GM12892 (cell line): ENCODE data around the gene SLC4A7.
"Not testable (repeated sequence)": the region's sequence is repeated elsewhere in the genome, so short reads cannot be mapped to it uniquely, and the experiment has no call there.

Source experiments
- DNase-seq: peaks from one replicate; pipeline ENCODE4 v3.0.0; 2011; ENCODE audit not compliant: insufficient read length
- FAIRE-seq: peaks from 2 replicates; lab custom pipeline; 2011; peaks lifted over from hg19 to GRCh38; lab: Jason Lieb, UNC
- POLR2A ChIP-seq: IDR thresholded peaks from 2 replicates; pipeline ENCODE4 v1.6.1; 2011; ENCODE audit warnings: low read depth, low read length, control low read depth
- POLR2AphosphoS5 ChIP-seq: IDR thresholded peaks from 2 replicates; pipeline ENCODE4 v1.6.1; 2011; ENCODE audit warnings: low read depth, low read length, control low read depth
- TAF1 ChIP-seq: IDR thresholded peaks from 2 replicates; pipeline ENCODE4 v1.6.1; 2011; ENCODE audit warnings: low read depth, mild to moderate bottlenecking, control low read depth, low read length, borderline replicate concordance

Gene SLC4A7

GRCh38 chr3:27451842-27452241 lies 32.3 kb downstream of the SLC4A7 start:
- DNase-seq: no peak
- no peak for FAIRE-seq
- TF ChIP-seq TAF1: no peak
- no peak for TF ChIP-seq POLR2A
- TF ChIP-seq POLR2AphosphoS5: no peak

DNA sequence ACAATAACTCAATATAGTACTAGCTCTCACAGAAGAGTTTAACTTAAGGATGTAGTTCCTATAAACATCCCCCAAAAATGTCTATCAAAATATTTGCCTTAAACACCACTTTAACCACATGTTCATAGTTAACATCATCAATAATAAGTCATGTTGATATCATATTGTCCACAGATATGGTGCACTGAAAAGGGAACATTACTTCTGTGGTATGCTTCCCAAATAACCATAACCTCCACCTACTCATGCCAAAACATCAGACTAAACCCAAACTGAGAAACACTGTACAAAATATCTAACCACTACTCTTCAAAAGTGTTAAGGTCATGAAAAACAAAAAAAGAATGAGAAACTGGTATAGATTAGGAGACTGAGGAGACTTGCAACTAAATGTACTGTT lies 32.9 kb downstream of the SLC4A7 start:
- no peak for FAIRE-seq
- no peak for DNase-seq
- TF ChIP-seq TAF1 (no peak), POLR2AphosphoS5 (no peak), POLR2A (no peak)

DNA sequence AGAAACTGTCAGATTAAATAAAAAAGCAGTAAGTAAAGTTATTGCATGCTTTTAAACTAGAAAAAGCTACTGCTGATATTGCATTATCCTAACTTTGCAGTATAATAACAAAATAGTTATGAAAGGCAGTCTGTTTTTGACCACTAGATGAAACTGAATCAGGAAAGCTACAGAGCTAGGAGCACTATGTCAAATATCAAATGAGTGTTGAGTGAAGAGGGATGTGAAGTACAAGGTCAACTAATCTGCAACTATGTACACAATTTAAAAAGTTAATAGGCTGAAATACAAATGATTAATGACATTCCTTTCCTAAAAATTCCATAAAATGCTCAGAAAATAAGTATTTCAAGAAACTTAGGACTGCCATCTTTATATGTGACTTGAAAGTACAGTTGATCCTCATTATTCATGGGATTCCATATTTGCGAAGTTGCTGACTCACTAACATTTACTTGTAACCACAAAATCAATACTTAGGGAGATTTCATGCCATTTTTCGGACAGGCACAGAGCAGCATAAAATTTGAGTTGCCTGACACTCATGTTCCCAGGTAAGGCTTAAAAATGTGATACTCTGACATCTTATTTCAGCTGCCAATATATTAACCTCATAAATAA lies 34.5 kb downstream of the SLC4A7 start:
- no peak for DNase-seq
- no peak for FAIRE-seq
- TF ChIP-seq TAF1: no peak
- no peak for TF ChIP-seq POLR2AphosphoS5
- no peak for TF ChIP-seq POLR2A

DNA sequence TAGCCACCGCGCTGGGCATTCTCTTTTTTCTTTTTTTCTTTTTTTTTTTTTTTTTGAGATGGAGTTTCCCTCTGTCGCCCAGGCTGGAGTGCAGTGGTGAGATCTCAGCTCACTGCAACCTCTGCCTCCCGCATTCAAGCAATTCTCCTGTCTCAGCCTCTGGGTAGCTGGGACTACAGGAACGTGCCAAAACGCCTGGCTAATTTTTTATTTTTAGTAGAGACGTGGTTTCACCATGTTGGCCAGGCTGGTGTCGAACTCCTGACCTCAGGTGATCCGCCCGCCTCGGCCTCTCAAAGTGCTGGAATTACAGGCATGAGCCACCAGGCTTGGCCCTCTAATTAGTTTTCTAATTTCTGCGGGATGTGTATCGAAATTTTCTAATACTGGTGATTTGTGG lies 41.2 kb downstream of the SLC4A7 start:
- not testable (repeated sequence) for DNase-seq, FAIRE-seq

GRCh38 chr3:27438352-27438751 lies 45.8 kb downstream of the SLC4A7 start:
- not testable (repeated sequence) for FAIRE-seq

DNA sequence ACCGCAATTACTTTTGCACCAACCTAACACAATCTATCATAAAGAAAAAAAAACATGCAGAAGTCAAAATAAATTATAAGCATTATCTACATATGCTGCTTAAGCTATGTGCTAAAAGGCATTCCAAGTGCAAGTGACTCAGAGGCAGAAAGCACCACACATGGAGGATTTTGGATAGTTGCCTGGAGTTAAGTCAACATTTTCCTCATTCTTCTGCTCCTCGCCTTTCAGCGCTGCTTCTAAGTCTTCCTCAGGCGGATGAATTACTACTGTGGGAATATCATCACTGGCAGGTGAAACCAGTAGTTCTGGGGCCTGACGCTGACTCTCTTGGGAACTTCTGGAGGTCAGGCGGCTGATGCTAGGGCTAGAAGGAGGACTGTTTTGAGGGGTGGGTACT lies 53.1 kb downstream of the SLC4A7 start:
- FAIRE-seq (no peak), DNase-seq (no peak)
- TF ChIP-seq TAF1 (no peak), POLR2A (no peak), POLR2AphosphoS5 (no peak)

More at GRCh38 chr3:27438352-27438751, 45.8 kb downstream of the SLC4A7 start:
- not testable (repeated sequence) for DNase-seq

- FAIRE-seq (no peak), DNase-seq (no peak)
- TF ChIP-seq POLR2A (no peak), TAF1 (no peak), POLR2AphosphoS5 (no peak)
Measured at GRCh38 chr3:27429909-27430308, 54.3 kb downstream of the SLC4A7 start.

DNA sequence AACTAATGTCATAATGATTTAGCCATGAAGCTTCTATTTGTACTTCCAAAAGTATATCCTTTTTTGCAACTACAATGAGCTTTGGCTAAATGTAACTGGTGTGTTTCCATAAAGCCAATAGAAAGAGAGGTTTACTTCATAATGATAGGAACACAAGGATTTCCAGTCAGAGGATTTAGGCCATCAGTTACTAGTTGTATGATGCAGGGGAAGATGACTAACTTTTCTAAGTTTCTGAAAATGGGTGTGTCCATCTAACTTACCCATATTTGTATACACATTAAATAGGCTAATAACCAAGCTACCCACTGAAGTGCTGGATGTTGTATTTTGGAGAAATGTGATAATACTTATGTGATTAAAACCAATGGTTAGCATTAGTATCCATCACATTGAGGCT lies 55.7 kb downstream of the SLC4A7 start:
- FAIRE-seq (no peak), DNase-seq (no peak)
- TF ChIP-seq POLR2A (no peak), POLR2AphosphoS5 (no peak), TAF1 (no peak)

DNA sequence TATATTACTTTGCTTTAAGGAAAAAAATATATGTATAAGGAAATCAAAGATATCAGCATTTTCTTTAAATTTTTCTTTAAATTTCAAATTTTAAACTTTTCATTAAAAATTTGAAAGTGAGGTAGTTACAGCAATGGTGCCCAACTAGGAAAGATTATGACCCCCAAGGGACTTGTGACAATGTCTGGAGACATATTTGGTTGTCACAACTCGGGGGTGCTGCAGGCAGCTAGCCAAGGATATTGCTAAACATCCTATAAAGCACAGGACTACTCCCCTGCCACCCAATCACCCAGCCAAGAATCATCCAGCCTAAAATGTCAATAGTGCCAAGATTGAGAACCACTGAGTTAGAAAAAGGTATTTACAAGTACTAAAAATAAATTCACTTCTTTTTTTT lies 57.3 kb downstream of the SLC4A7 start:
- DNase-seq: no peak
- FAIRE-seq: no peak
- TF ChIP-seq POLR2AphosphoS5 (no peak), POLR2A (no peak), TAF1 (no peak)

DNA sequence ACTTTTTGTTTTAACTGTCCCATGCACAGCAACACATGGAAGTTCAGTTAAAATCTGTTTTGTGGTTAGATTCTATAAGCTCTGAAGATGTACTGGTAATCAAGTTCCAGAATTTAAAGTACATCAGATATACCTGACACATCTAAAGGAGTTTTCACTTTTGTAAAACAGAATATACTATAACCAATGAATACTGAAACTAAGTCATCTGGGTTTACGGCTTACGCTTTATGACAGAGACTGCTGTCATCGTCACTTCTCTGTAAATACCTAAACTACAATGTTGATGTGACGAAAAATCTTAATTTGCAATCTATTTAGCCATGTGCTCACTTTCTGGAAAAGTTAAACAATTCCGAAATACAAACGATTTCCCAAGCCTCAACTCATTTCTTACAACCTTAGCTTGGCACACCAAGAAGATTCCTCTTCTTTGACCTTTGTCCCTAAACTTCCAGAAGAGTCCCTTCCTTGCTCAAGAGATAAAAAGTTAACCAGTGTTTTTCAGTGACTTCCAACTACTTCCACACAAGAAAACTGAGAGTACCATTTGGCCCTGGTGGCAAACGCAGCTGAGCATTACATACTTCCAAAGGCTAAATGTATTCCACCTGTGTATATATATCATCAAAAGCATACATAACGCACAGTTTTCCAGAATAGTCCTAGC lies 58.2 kb downstream of the SLC4A7 start:
- TF ChIP-seq TAF1 (no peak), POLR2AphosphoS5 (no peak), POLR2A (no peak)
- FAIRE-seq (no peak), DNase-seq (no peak)

DNA sequence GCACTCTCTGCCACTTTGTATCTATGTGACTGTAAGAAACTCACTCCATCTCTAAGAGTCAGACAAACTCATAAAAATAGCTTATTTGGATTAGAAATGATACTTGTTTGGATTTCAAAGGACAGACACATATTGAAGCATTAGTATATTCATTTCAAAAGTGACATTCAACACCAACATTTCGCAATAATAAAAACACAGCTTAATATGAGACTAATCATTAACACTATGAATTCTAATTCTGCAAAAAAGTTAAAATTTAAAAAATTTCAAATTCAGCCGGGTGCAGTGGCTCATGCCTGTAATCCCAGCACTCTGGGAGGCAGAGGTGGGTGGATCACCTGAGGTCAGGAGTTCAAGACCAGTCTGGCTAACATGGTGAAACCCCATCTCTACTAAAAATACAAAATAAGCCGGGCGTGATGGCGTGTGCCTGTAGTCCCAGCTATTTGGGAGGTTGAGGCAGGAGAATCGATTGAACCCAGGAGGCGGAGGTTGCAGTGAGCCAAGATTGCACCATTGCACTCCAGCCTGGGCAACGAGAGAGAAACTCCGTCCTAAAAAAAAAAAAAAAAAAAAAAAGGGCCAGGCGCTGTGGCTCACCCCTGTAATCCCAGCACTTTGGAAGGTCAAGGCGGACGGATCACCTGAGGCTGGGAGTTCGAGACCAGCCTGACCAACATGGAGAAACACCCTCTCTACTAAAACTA lies 59.2 kb downstream of the SLC4A7 start:
- not testable (repeated sequence) for DNase-seq, FAIRE-seq

DNA sequence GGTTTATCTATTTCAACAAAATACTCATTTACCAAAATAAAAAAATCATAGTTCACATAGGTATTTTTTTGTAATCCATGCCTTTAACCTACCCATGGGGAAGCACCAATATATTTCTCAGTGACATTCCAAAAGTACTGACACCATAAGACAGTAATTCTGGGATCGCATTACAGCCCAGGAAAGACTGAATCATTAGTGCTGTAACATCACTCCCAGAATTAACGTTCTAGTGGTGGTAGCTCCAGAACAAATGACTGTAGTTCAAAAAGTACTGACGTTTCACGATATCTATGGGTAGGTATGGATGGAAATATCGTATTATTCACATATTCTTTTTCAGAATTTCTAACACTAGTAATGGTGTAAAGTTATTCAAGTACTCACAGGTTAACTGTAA lies 60.7 kb downstream of the SLC4A7 start:
- no peak for FAIRE-seq
- no peak for TF ChIP-seq TAF1
- no peak for TF ChIP-seq POLR2A
- TF ChIP-seq POLR2AphosphoS5: no peak
- DNase-seq: no peak

DNA sequence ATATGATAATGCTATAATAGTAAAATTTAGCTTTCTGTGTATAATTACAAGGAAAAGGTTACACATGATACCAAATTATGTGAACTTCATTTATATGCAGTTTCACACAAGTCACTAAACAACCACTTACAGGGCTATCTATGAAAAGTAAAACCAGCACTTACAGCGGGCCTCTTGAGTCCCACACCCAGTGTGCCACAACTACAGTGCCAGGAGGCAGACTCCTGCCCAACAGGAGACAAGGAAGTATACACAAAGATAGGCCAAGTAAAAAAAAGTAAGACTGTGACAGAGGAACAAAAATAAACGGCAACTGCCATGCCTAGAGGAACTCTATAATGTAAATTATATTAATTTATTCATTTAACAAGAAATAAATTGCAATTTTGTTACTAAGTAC lies 61.6 kb downstream of the SLC4A7 start:
- DNase-seq (no peak), FAIRE-seq (no peak)
- TF ChIP-seq TAF1: no peak
- TF ChIP-seq POLR2A: no peak
- no peak for TF ChIP-seq POLR2AphosphoS5

DNA sequence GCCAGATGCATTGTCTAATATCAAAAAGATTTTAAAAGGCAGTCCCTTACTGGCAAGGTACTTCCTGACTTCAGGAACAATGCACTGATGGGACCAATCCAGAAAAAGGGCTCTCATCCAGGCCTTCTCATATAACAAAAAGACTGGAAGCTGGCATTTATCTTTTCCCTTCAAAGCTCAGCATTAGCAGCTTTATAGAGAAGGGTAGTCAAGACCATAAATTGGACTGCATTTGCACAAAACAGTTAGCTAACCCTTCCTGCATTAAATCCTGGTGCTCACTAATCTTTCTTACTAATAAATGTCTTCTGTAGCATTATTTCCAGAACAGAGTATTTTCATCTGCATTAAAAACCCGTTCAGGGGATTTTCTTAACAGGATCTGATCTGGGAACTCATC lies 69.0 kb downstream of the SLC4A7 start:
- no peak for DNase-seq
- TF ChIP-seq TAF1 (no peak), POLR2A (no peak), POLR2AphosphoS5 (no peak)
- FAIRE-seq: no peak
